ENCODE data around the gene PTPRM. TPM values are rescaled to one million over a fixed set of nuclear protein-coding genes. Genes with fewer than 3 reads are reported as not detected.

The PTPRM gene
- polyA plus RNA-seq, 3 donors = 0.04 to 2.1 (median 0.66) TPM

DNA sequence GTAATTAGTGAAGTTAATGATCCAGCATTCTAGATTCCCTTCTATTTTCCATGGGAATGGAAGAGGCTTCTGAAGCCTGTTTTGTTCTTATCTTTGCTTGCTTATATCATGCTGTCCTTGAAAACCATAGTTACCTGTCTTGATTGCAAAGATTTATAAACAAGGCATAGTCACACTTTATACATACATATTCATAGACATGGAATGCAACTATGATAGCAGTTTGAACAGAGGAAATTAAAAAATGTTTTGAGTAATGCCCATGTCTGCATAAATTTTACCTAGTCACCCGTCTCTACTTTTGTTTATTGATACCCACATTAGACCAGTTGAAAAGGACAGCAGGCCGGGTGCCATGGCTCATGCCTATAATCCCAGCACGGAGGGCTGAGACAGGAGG is 289.0 kb downstream of the PTPRM start:
- Histone ChIP-seq H4K20me1 (ENCODE audit: insufficient read depth, low read length) (no peaks in the 10 kb centered on the region), H3K4me3 (replicated peaks in 1 of 3; ENCODE audit: low read depth in 2 of 3, low read length in 3 of 3) (no peak overlapping the region), H3K79me2 (ENCODE audit: insufficient read depth, low read length) (no peaks in the 10 kb centered on the region), H3K36me3 (replicated peaks in 1 of 2; ENCODE audit: control insufficient read depth in 1 of 2, insufficient read depth in 2 of 2, low read length in 2 of 2) (no peaks in the 10 kb centered on the region), H3K9me3 (replicated peaks in 1 of 2; ENCODE audit: control insufficient read depth in 1 of 2, insufficient read depth in 1 of 2, low read length in 2 of 2) (no peaks in the 10 kb centered on the region), H3K4me1 (ENCODE audit: control insufficient read depth in 1 of 2, insufficient read depth in 2 of 2, low read length in 2 of 2) (no peaks in the 10 kb centered on the region), H2AFZ (ENCODE audit: insufficient read depth, low read depth, low read length, poor library complexity, severe bottlenecking) (no peak overlapping the region), H3K9ac (ENCODE audit: insufficient read depth, low read length, poor library complexity, severe bottlenecking) (no peak overlapping the region), H3K27ac (ENCODE audit: low read depth in 1 of 2, low read length in 2 of 2) (no peak overlapping the region), H3K4me2 (replicated peaks; ENCODE audit: extremely low read depth, low read length, poor library complexity, severe bottlenecking) (no peak overlapping the region), H3K27me3 (ENCODE audit: control insufficient read depth in 2 of 2, insufficient read depth in 2 of 2, low read length in 2 of 2) (no peaks in the 10 kb centered on the region)
- 100% methylated on average over 1 of the region's 3 CpGs for WGBS (ENCODE audit: insufficient coverage)
- Mint-ChIP-seq H3K9me3 (peaks cover 0 to 10% (median 5%) of the 10 kb centered on the region in 7 donors), H3K4me3 (no peak overlapping the region), H3K4me1 (no peaks in the 10 kb centered on the region), H3K27ac (no peak overlapping the region), H3K27me3 (ENCODE audit: low read depth in 3 of 3) (peaks cover 0 to 2% (median 0%) of the 10 kb centered on the region in 3 donors), H3K36me3 (no peaks in the 10 kb centered on the region)
- TF ChIP-seq, protein P1, sequence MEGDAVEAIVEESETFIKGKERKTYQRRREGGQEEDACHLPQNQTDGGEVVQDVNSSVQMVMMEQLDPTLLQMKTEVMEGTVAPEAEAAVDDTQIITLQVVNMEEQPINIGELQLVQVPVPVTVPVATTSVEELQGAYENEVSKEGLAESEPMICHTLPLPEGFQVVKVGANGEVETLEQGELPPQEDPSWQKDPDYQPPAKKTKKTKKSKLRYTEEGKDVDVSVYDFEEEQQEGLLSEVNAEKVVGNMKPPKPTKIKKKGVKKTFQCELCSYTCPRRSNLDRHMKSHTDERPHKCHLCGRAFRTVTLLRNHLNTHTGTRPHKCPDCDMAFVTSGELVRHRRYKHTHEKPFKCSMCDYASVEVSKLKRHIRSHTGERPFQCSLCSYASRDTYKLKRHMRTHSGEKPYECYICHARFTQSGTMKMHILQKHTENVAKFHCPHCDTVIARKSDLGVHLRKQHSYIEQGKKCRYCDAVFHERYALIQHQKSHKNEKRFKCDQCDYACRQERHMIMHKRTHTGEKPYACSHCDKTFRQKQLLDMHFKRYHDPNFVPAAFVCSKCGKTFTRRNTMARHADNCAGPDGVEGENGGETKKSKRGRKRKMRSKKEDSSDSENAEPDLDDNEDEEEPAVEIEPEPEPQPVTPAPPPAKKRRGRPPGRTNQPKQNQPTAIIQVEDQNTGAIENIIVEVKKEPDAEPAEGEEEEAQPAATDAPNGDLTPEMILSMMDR (IDR thresholded peaks at IDR 0.05) = no peak
- DNase-seq = no peak
- intact Hi-C loops (cut with micrococcal nuclease) = no loop called here

DNA sequence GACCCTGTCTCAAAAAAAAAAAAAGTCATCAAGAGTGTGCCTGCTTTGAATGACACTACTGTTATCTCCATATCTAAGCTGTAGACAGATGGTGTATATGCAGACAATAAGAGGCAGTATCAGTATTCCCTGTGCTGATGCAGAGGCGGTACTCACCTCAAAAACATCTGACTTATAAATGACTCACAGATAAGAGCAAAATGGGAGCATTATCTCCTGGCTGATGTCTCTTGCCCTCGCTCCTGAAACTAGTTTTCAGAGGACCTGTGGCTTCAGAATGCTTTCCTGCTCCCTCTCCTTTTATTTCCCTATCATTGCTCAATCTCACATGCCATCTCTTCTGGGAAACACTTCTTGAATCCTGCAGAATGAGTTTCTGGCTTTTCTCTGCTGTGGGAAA is 289.6 kb downstream of the PTPRM start:
- Mint-ChIP-seq H3K27me3 (ENCODE audit: low read depth in 3 of 3) (peaks cover 0 to 2% (median 0%) of the 10 kb centered on the region in 3 donors), H3K9me3 (peaks cover 0 to 10% (median 5%) of the 10 kb centered on the region in 7 donors), H3K27ac (no peak overlapping the region), H3K4me1 (no peaks in the 10 kb centered on the region), H3K4me3 (no peak overlapping the region), H3K36me3 (no peaks in the 10 kb centered on the region)
- Histone ChIP-seq H3K9ac (ENCODE audit: insufficient read depth, low read length, poor library complexity, severe bottlenecking) (no peak overlapping the region), H3K36me3 (replicated peaks in 1 of 2; ENCODE audit: control insufficient read depth in 1 of 2, insufficient read depth in 2 of 2, low read length in 2 of 2) (no peaks in the 10 kb centered on the region), H3K4me1 (ENCODE audit: control insufficient read depth in 1 of 2, insufficient read depth in 2 of 2, low read length in 2 of 2) (no peaks in the 10 kb centered on the region), H4K20me1 (ENCODE audit: insufficient read depth, low read length) (no peaks in the 10 kb centered on the region), H3K79me2 (ENCODE audit: insufficient read depth, low read length) (no peaks in the 10 kb centered on the region), H3K9me3 (replicated peaks in 1 of 2; ENCODE audit: control insufficient read depth in 1 of 2, insufficient read depth in 1 of 2, low read length in 2 of 2) (no peaks in the 10 kb centered on the region), H3K4me3 (replicated peaks in 1 of 3; ENCODE audit: low read depth in 2 of 3, low read length in 3 of 3) (no peak overlapping the region), H2AFZ (ENCODE audit: insufficient read depth, low read depth, low read length, poor library complexity, severe bottlenecking) (no peak overlapping the region), H3K4me2 (replicated peaks; ENCODE audit: extremely low read depth, low read length, poor library complexity, severe bottlenecking) (no peak overlapping the region), H3K27ac (ENCODE audit: low read depth in 1 of 2, low read length in 2 of 2) (no peak overlapping the region), H3K27me3 (ENCODE audit: control insufficient read depth in 2 of 2, insufficient read depth in 2 of 2, low read length in 2 of 2) (no peaks in the 10 kb centered on the region)
- intact Hi-C loops (cut with micrococcal nuclease) = no loop called here
- TF ChIP-seq, protein P1 (IDR thresholded peaks at IDR 0.05) = no peak
- no peak for DNase-seq
- WGBS (ENCODE audit: insufficient coverage) = 71% methylated on average over 1 of the region's 2 CpGs
